Activated naive CD8-positive, alpha-beta T cell treated with anti-CD3 and anti-CD28 coated beads, Interleukin-2, amount 10 ng/mL, durations not matched to agents 7 days and 5 days (primary cell): Measurements from ENCODE around the gene TMEM174. TPM values are rescaled to one million over a fixed set of nuclear protein-coding genes. Genes with fewer than 3 reads are reported as not detected.

Source experiments
- ATAC-seq: fragments of 150-1000 bp; cut with Tn5 transposase; one replicate; pipeline ENCODE4 v1.10.0; 2021; ENCODE audit warnings: low read depth, moderate library complexity
- POLR2A ChIA-PET: fragments of 350-600 bp; sonication (Branson Sonifier 250); formaldehyde crosslinking; loops from one replicate; lab custom pipeline; 2021; ENCODE audit warnings: antibody characterized with exemption; lab: Charles Lee
- DNase-seq: peaks from one replicate; pipeline ENCODE4 v3.0.0; 2021
- H3K27ac Mint-ChIP-seq: one replicate; pipeline ENCODE4 v1.8.0; 2022; ENCODE audit warnings: mild to moderate bottlenecking, mixed read lengths
- H3K27me3 Mint-ChIP-seq: one replicate; pipeline ENCODE4 v1.8.0; 2022; ENCODE audit warnings: mild to moderate bottlenecking, moderate library complexity, mixed read lengths
- H3K36me3 Mint-ChIP-seq: one replicate; pipeline ENCODE4 v1.8.0; 2021; ENCODE audit warnings: mild to moderate bottlenecking, mixed read lengths
- H3K4me1 Mint-ChIP-seq: one replicate; pipeline ENCODE4 v1.8.0; 2021; ENCODE audit warnings: mixed read lengths
- H3K4me3 Mint-ChIP-seq: one replicate; pipeline ENCODE4 v1.8.0; 2022; ENCODE audit warnings: mild to moderate bottlenecking, moderate library complexity, mixed read lengths
- H3K9me3 Mint-ChIP-seq: one replicate; pipeline ENCODE4 v1.8.0; 2021; ENCODE audit warnings: mixed read lengths
- total RNA-seq, 2 experiments: library from RNA; stranded (reverse); gene quantifications; one replicate each; pipeline ENCODE4 v1.2.3, GENCODE V29; 2021

TMEM174 gene
- total RNA-seq, 2 experiments from 2014 or later, result not detected

DNA sequence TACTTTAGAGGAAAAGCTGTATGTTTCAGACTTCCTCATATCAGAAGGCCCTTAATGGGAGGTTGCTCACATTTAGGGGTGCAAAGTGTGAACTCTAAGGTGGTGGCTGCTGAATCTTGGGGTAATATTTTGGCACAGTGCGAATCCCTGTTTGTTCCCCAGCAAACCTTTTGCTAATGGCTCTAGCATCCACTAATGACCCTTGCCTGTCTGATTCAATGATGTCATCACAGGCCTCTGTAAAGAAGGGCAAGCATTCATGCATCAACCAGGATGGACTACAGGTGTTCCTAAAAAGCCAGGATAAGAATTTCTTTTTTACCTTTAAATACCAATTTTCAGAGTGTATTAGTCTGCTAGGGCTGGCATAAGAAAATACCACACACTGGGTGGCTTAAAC, 32.2 kb upstream of the TMEM174 start:
- Mint-ChIP-seq H3K4me3 (no peak overlapping the region), H3K36me3 (no peaks in the 10 kb centered on the region), H3K27me3 (peaks cover 37% of the 10 kb centered on the region), H3K9me3 (no peaks in the 10 kb centered on the region), H3K4me1 (no peaks in the 10 kb centered on the region), H3K27ac (no peak overlapping the region)
- POLR2A ChIA-PET, result no interaction called here
- no peak for DNase-seq
- no peak for ATAC-seq

DNA sequence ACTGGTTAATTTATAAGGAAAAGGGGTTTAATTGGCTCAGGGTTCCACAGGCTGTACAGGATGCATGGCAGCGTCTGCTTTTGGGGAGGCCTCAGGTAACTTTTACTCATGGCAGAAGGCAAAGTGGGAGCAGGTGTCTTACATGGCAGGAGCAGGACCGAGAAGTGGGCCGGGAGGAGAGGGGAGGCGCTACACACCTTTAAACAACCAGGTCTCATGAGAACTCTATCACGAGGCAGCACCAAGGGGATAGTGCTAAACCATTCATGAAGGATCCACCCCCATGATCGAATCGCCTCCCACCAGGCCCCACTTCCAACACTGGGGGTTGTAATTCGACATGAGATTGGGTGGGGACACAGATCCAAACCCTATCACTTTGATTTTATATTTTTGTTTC, 31.0 kb upstream of the TMEM174 start:
- no peaks in the 10 kb centered on the region for H3K4me1 Mint-ChIP-seq
- H3K27ac Mint-ChIP-seq, result no peak overlapping the region
- no peak overlapping the region for H3K4me3 Mint-ChIP-seq
- peaks cover 47% of the 10 kb centered on the region for H3K27me3 Mint-ChIP-seq
- no peak for DNase-seq
- H3K36me3 Mint-ChIP-seq, result no peaks in the 10 kb centered on the region
- POLR2A ChIA-PET, result no interaction called here
- no peaks in the 10 kb centered on the region for H3K9me3 Mint-ChIP-seq
- no peak for ATAC-seq

- no peaks in the 10 kb centered on the region for H3K9me3 Mint-ChIP-seq
- ATAC-seq (no peak), DNase-seq (no peak)
- H3K36me3 Mint-ChIP-seq, result no peaks in the 10 kb centered on the region
- H3K4me3 Mint-ChIP-seq, result no peak overlapping the region
- H3K27me3 Mint-ChIP-seq, result peaks cover 56% of the 10 kb centered on the region
- H3K4me1 Mint-ChIP-seq, result no peaks in the 10 kb centered on the region
- no peak overlapping the region for H3K27ac Mint-ChIP-seq
- POLR2A ChIA-PET, result no interaction called here
Observed at GRCh38 chr5:73143716-73144115, 29.3 kb upstream of the TMEM174 start.

- H3K27me3 Mint-ChIP-seq, result peaks cover 68% of the 10 kb centered on the region
- ATAC-seq, result no peak
Observed at GRCh38 chr5:73149540-73149939, 23.5 kb upstream of the TMEM174 start.

GRCh38 chr5:73150876-73151275, 22.1 kb upstream of the TMEM174 start:
- no peak for DNase-seq
- peaks cover 2% of the 10 kb centered on the region for H3K4me1 Mint-ChIP-seq
- no peak overlapping the region for H3K4me3 Mint-ChIP-seq
- no peaks in the 10 kb centered on the region for H3K36me3 Mint-ChIP-seq
- POLR2A ChIA-PET, result no interaction called here
- no peak for ATAC-seq
- no peak overlapping the region for H3K27ac Mint-ChIP-seq
- peaks cover 71% of the 10 kb centered on the region for H3K27me3 Mint-ChIP-seq
- H3K9me3 Mint-ChIP-seq, result no peaks in the 10 kb centered on the region

More at GRCh38 chr5:73149540-73149939, 23.5 kb upstream of the TMEM174 start:
- no peak overlapping the region for H3K4me3 Mint-ChIP-seq
- POLR2A ChIA-PET, result no interaction called here
- peaks cover 2% of the 10 kb centered on the region for H3K4me1 Mint-ChIP-seq
- H3K9me3 Mint-ChIP-seq, result no peaks in the 10 kb centered on the region
- H3K36me3 Mint-ChIP-seq, result no peaks in the 10 kb centered on the region
- DNase-seq, result no peak
- no peak overlapping the region for H3K27ac Mint-ChIP-seq

DNA sequence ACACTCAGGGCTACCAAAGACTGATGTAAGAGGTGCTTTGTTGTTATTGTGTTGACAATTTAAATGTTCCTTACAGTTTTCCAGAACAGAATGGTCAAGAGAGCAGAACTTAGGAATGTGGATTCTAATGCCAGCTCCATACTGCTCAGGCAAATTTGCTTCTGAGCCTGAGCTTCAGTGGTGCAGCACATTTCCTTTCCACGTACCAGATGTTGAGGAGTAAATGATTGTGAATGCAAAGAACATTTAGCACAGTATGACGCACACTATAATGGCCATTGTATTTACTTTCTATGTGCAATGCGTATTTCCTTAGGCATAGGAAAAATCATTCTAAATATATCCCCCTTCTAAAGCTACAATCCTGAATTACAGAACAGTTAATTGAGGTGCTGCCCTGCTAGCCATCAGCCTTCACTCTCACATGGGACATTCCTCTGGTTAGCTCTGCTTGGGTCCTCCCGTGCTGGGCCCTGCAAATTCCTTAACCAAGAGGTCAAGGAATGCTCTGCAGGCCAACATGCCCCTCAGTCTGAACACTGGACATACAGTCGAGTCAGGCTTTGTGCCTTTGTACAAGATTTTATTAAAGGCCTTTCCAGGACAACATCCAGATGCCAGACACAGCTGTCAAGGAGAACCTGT, 21.1 kb upstream of the TMEM174 start:
- no peak for ATAC-seq
- no peak overlapping the region for H3K4me3 Mint-ChIP-seq

DNA sequence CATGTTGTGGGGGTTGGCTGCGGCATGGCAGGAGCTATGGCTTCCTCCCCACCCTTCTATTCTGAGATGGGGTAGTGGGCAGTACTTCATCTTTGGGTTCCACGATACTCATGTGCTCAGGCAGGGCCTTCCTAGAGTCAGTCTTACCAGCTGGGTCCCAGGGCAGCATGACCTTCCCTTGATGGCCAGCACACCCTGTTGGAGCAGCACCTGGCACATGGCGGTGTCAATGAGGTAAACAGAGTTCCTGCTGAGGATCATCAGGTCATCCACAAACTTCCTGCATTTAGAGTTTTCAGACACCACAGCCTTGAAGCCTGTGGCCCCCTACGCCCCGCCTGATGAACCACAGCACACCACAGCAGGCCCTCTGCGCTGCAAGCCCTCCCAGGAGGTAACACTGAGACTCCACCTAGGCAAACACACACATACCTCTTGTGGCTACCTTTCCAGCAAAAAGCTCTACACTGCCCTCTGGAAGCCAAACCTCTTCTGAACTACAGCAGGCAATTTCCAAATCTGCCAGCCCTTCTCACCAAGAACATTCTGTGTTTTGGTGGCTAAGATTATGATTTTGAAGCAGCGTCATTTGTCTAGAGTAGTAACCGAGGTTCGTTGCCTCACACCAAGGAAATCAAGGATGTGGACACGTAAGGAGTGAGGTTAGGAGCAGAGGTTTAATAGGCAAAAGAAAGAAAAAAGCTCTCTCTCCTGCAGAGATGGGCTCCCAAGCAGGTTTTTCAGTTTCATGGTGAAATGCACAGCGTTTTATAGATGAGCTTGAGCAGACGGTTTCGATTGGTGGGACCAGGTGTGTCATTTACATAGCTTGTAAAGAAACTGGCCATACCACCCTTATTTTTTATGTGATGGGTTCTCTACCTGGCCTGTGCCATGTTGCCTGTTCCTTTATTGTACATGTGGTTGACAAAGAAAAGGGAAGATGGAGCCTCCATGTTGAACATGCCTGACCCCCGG, 20.3 kb upstream of the TMEM174 start:
- H3K4me1 Mint-ChIP-seq, result peaks cover 2% of the 10 kb centered on the region
- no peaks in the 10 kb centered on the region for H3K9me3 Mint-ChIP-seq
- POLR2A ChIA-PET, result interaction anchor here (0.8 kb wide), 1 partner anchor 312 kb away, joined by 6 read pairs; no protein-coding TSS in a partner anchor
- H3K4me3 Mint-ChIP-seq, result no peak overlapping the region
- H3K36me3 Mint-ChIP-seq, result no peaks in the 10 kb centered on the region
- peaks cover 72% of the 10 kb centered on the region for H3K27me3 Mint-ChIP-seq
- no peak overlapping the region for H3K27ac Mint-ChIP-seq
- DNase-seq, result no peak
- ATAC-seq, result no peak

More for the DNA sequence above, 21.1 kb upstream of the TMEM174 start:
- H3K9me3 Mint-ChIP-seq, result no peaks in the 10 kb centered on the region
- POLR2A ChIA-PET, result interaction anchor here (0.8 kb wide), 1 partner anchor 311 kb away, joined by 6 read pairs; no protein-coding TSS in a partner anchor
- H3K36me3 Mint-ChIP-seq, result no peaks in the 10 kb centered on the region
- H3K4me1 Mint-ChIP-seq, result peaks cover 2% of the 10 kb centered on the region
- no peak for DNase-seq
- H3K27me3 Mint-ChIP-seq, result peaks cover 71% of the 10 kb centered on the region
- no peak overlapping the region for H3K27ac Mint-ChIP-seq

DNA sequence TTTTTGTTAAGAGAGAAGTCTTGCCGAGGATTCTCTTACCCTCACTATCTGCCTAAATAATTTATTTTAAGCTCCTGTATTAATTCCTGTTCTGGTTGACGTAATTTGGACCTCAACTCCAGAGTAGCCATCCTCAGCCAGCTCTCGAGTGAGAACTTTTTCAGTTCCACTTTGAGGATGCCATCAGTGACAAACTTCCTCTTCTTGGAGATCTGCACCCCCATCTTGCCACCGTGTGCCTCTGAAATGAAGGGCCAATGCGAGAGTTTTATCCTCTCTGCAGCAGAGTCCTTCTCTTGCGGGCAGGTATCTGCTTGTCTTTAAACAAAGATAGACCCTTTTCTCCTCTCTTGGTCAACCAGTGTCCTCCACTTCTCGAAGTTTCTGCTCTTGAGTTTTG, 19.5 kb upstream of the TMEM174 start:
- Mint-ChIP-seq H3K27ac (no peak overlapping the region), H3K27me3 (peaks cover 76% of the 10 kb centered on the region), H3K36me3 (no peaks in the 10 kb centered on the region), H3K4me3 (no peak overlapping the region), H3K4me1 (peaks cover 2% of the 10 kb centered on the region), H3K9me3 (no peaks in the 10 kb centered on the region)
- DNase-seq (no peak), ATAC-seq (no peak)
- POLR2A ChIA-PET, result no interaction called here

GRCh38 chr5:73154208-73155006, 18.6 kb upstream of the TMEM174 start:
- peaks cover 76% of the 10 kb centered on the region for H3K27me3 Mint-ChIP-seq

GRCh38 chr5:73155271-73156222, 17.4 kb upstream of the TMEM174 start:
- no peak overlapping the region for H3K27ac Mint-ChIP-seq
- no peak for DNase-seq
- peaks cover 77% of the 10 kb centered on the region for H3K27me3 Mint-ChIP-seq

More at GRCh38 chr5:73154208-73155006, 18.6 kb upstream of the TMEM174 start:
- Mint-ChIP-seq H3K4me1 (peaks cover 6% of the 10 kb centered on the region), H3K9me3 (no peaks in the 10 kb centered on the region), H3K4me3 (no peak overlapping the region), H3K27ac (no peak overlapping the region), H3K36me3 (no peaks in the 10 kb centered on the region)
- no peak for ATAC-seq
- DNase-seq, result no peak
- POLR2A ChIA-PET, result no interaction called here

DNA sequence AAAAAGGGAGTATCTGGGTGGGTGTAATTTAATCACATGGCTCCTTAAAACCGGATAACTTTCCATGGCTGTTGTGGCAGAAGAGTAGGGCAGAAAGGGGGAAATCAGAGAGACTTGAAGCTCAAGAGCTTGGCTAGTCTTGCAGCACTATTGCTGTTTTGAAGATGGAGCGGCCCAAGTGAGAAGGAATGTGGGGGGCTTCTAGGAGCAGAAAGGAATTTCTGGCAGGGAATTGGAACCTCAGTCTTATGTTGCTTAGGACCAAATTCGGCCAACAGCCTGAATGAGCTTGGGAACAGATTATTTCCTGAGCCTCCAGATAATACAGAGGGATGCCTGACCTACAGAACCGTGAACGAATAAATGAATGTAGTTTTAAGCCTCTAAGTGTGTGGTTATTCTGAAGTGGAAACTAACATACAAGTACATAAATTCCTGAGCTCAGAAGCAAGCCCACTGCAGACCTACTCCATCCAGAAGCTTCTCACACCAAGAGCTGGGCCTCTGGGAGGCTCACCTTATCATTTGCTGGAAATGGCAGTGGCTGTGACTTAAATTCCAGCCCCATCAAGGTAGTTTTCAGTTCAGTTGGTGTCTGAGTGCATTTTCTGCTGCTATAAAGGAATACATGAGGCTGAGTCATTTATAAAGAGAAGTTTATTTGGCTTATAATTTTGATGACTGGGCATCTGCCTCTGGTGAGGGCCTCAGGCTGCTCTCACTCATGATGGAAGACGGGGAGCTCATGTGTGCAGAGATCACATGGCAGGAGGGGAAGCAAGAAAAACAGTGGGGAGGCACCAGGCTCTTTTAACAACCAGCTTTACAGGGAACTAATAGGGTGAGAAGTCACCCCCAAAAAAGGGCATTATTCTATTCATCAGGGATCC, 15.3 kb upstream of the TMEM174 start:
- H3K27me3 Mint-ChIP-seq, result peaks cover 82% of the 10 kb centered on the region
- ATAC-seq, result no peak
- H3K4me3 Mint-ChIP-seq, result no peak overlapping the region
- no peak overlapping the region for H3K27ac Mint-ChIP-seq
- no peaks in the 10 kb centered on the region for H3K36me3 Mint-ChIP-seq
- DNase-seq, result no peak
- H3K4me1 Mint-ChIP-seq, result peaks cover 24% of the 10 kb centered on the region
- POLR2A ChIA-PET, result no interaction called here
- H3K9me3 Mint-ChIP-seq, result no peaks in the 10 kb centered on the region

More at GRCh38 chr5:73155271-73156222, 17.4 kb upstream of the TMEM174 start:
- no peak overlapping the region for H3K4me3 Mint-ChIP-seq
- no peaks in the 10 kb centered on the region for H3K36me3 Mint-ChIP-seq
- POLR2A ChIA-PET, result no interaction called here
- no peaks in the 10 kb centered on the region for H3K9me3 Mint-ChIP-seq
- no peak for ATAC-seq
- H3K4me1 Mint-ChIP-seq, result peaks cover 18% of the 10 kb centered on the region
